GM23248 (cell line): ENCODE measurements around the gene DENND5B. TPM values are rescaled to one million over a fixed set of nuclear protein-coding genes. Genes with fewer than 3 reads are reported as not detected.

Experiments used
- DNase-seq: peaks from one replicate; pipeline ENCODE4 v3.0.0-alpha.2; 2015
- H2AFZ ChIP-seq: fragments of 200-600 bp; sonication (generic); 2 replicates; pipeline ENCODE4 v1.6.1; 2016; ENCODE audit warnings: antibody characterized with exemption
- H3F3A ChIP-seq: fragments of 200-600 bp; sonication (generic); 2 replicates; pipeline ENCODE4 v1.6.1; 2016; ENCODE audit warnings: mild to moderate bottlenecking, antibody characterized with exemption, mixed run types; ENCODE audit not compliant: insufficient read depth
- H3K27ac ChIP-seq: fragments of 200-600 bp; sonication (generic); 2 replicates; pipeline ENCODE4 v1.5.1; 2016; ENCODE audit warnings: mild to moderate bottlenecking
- H3K27me3 ChIP-seq: fragments of 200-600 bp; sonication (generic); replicated peaks from 2 replicates; pipeline ENCODE4 v1.6.1; 2016; ENCODE audit warnings: mild to moderate bottlenecking; ENCODE audit not compliant: insufficient read depth
- H3K36me3 ChIP-seq: fragments of 200-600 bp; sonication (generic); 2 replicates; pipeline ENCODE4 v1.6.1; 2016; ENCODE audit warnings: low read depth, mild to moderate bottlenecking
- H3K4me1 ChIP-seq: fragments of 200-600 bp; sonication (generic); 2 replicates; pipeline ENCODE4 v1.6.1; 2016; ENCODE audit warnings: mild to moderate bottlenecking; ENCODE audit not compliant: insufficient read depth
- H3K4me2 ChIP-seq: fragments of 200-600 bp; sonication (generic); one replicate; pipeline ENCODE4 v1.6.1; 2016; ENCODE audit warnings: mild to moderate bottlenecking; ENCODE audit not compliant: unreplicated experiment
- H3K4me3 ChIP-seq: fragments of 200-600 bp; sonication (generic); 2 replicates; pipeline ENCODE4 v1.5.1; 2016; ENCODE audit warnings: mild to moderate bottlenecking
- H3K79me2 ChIP-seq: fragments of 200-600 bp; sonication (generic); 2 replicates; pipeline ENCODE4 v1.6.1; 2016; ENCODE audit warnings: mild to moderate bottlenecking; ENCODE audit not compliant: insufficient read depth
- H3K9ac ChIP-seq: fragments of 200-600 bp; sonication (generic); 2 replicates; pipeline ENCODE4 v1.6.1; 2016; ENCODE audit warnings: mild to moderate bottlenecking
- H3K9me2 ChIP-seq: fragments of 200-600 bp; sonication (generic); 2 replicates; pipeline ENCODE4 v1.6.1; 2016; ENCODE audit warnings: mixed run types, mild to moderate bottlenecking, moderate library complexity; ENCODE audit not compliant: insufficient read depth
- H3K9me3 ChIP-seq: fragments of 200-600 bp; sonication (generic); one replicate; pipeline ENCODE4 v1.6.1; 2017; ENCODE audit warnings: low read depth
- H4K20me1 ChIP-seq: fragments of 200-600 bp; sonication (generic); 2 replicates; pipeline ENCODE4 v1.6.0; 2016; ENCODE audit not compliant: insufficient read depth
- EZH2 ChIP-seq: fragments of 200-600 bp; sonication (generic); IDR thresholded peaks from 2 replicates; pipeline ENCODE4 v1.6.1; 2018; ENCODE audit warnings: antibody characterized with exemption, mild to moderate bottlenecking; ENCODE audit not compliant: insufficient read depth, poor library complexity, severe bottlenecking
- EZH2phosphoT487 ChIP-seq: fragments of 200-600 bp; sonication (generic); IDR thresholded peaks from 2 replicates; pipeline ENCODE4 v1.6.1; 2018; ENCODE audit warnings: antibody characterized with exemption, moderate library complexity, mild to moderate bottlenecking, low read depth; ENCODE audit not compliant: insufficient read depth
- WGBS, 2 experiments: methylation state at CpG; one replicate each; pipeline ENCODE4 v1.1.6; 2015 to 2017; ENCODE audit warnings: low lambda C conversion rate in 2 of 2, low coverage in 1 of 2; ENCODE audit errors: missing lambda C conversion rate in 2 of 2; 5-methylcytosine and 5-hydroxymethylcytosine counted together
- in situ Hi-C: fragments of 300-500 bp; cut with MboI; formaldehyde crosslinking; loops from 2 replicates; pipeline ENCODE4 v1.15.0; 2020
- polyA plus RNA-seq: library from polyadenylated mRNA; unstranded; fragments of >200 nt; fragmentation: Nextera tagmentation; extraction: Ambion mirVana; gene quantifications from 2 replicates; pipeline ENCODE4 v1.2.1, GENCODE V29; 2016
- total RNA-seq: library from RNA; depleted of rRNA; stranded (reverse); fragments of >200 nt; shearing (Covaris generic); gene quantifications from 2 replicates; pipeline ENCODE4 v1.2.3, GENCODE V29; 2014

DENND5B gene
- total and polyA plus RNA-seq, 2 experiments from 2014 or later: 9.9 to 12.0 TPM

- in situ Hi-C loops: no loop called here
- no peaks in the 10 kb centered on the region for H3K9me3 ChIP-seq
- H3K4me3 ChIP-seq: no peak overlapping the region
- H3K4me2 ChIP-seq: no peak overlapping the region
- 73 to 78% methylated on average over 8 of the region's 8 CpGs for WGBS, 2 experiments
- no peak overlapping the region for H3K27ac ChIP-seq
- no peaks in the 10 kb centered on the region for H3K9me2 ChIP-seq
- H4K20me1 ChIP-seq: no peaks in the 10 kb centered on the region
- no peaks in the 10 kb centered on the region for H3K36me3 ChIP-seq
- no peak overlapping the region for H3K9ac ChIP-seq
- TF ChIP-seq EZH2 (no peak), EZH2phosphoT487 (no peak)
- no peaks in the 10 kb centered on the region; the same call in 1 of the 2 replicates for H3K4me1 ChIP-seq
- DNase-seq: no peak
- H3K79me2 ChIP-seq: no peaks in the 10 kb centered on the region
- H3F3A ChIP-seq: no peaks in the 10 kb centered on the region
- no peak overlapping the region for H2AFZ ChIP-seq
- no peaks in the 10 kb centered on the region for H3K27me3 ChIP-seq
Measured at GRCh38 chr12:31597066-31597465, 6.1 kb upstream of the DENND5B start.

GRCh38 chr12:31594681-31595080 lies 3.7 kb upstream of the DENND5B start:
- Histone ChIP-seq H3K27ac (no peak overlapping the region), H3K36me3 (no peaks in the 10 kb centered on the region), H3K4me3 (no peak overlapping the region), H3K9me2 (no peaks in the 10 kb centered on the region), H3K4me2 (no peak overlapping the region), H3K9me3 (no peaks in the 10 kb centered on the region), H4K20me1 (no peaks in the 10 kb centered on the region), H3K4me1 (no peaks in the 10 kb centered on the region; the same call in none of the 2 replicates), H3K79me2 (no peaks in the 10 kb centered on the region), H3K9ac (no peak overlapping the region), H2AFZ (peak overlapping the region; percentile 48), H3K27me3 (no peaks in the 10 kb centered on the region), H3F3A (0 out of 2 replicates have a peak, but pooled peaks cover 4% of the 10 kb centered on the region)
- TF ChIP-seq EZH2 (no peak), EZH2phosphoT487 (no peak)
- in situ Hi-C loops: no loop called here
- WGBS, 2 experiments: 47 to 48% methylated on average over 5 of the region's 5 CpGs
- DNase-seq: peak; percentile 36

GRCh38 chr12:31591380-31591901 lies 505 bp upstream of the DENND5B start:
- Histone ChIP-seq H3K79me2 (peaks cover 32% of the 10 kb centered on the region), H3K4me3 (peak overlapping the region; percentile 83), H3K4me1 (peaks cover 11% of the 10 kb centered on the region), H4K20me1 (no peaks in the 10 kb centered on the region), H3K9me2 (no peaks in the 10 kb centered on the region), H3K9ac (peak overlapping the region; percentile 89), H3K27me3 (no peaks in the 10 kb centered on the region), H3K36me3 (no peaks in the 10 kb centered on the region), H3K4me2 (peak overlapping the region; percentile 87), H2AFZ (peak overlapping the region; percentile 89), H3K9me3 (no peaks in the 10 kb centered on the region), H3F3A (peaks cover 14% of the 10 kb centered on the region; the same call in 1 of the 2 replicates), H3K27ac (peak overlapping the region; percentile 86)
- peak; percentile 43 for DNase-seq
- no peak for TF ChIP-seq EZH2
- no peak for TF ChIP-seq EZH2phosphoT487
- in situ Hi-C loops: no loop called here
- WGBS, 2 experiments: 4 to 5% methylated on average over 16 of the region's 16 CpGs

- Histone ChIP-seq H3F3A (peaks cover 25% of the 10 kb centered on the region), H3K9me3 (no peaks in the 10 kb centered on the region), H4K20me1 (no peaks in the 10 kb centered on the region), H3K79me2 (peaks cover 46% of the 10 kb centered on the region), H3K4me1 (peaks cover 22% of the 10 kb centered on the region), H3K4me3 (peak overlapping the region; percentile 83), H3K9me2 (no peaks in the 10 kb centered on the region), H3K9ac (peak overlapping the region; percentile 89), H3K27ac (peak overlapping the region; percentile 86), H3K27me3 (no peaks in the 10 kb centered on the region), H3K36me3 (no peaks in the 10 kb centered on the region), H2AFZ (peak overlapping the region; percentile 82), H3K4me2 (peak overlapping the region; percentile 96)
- DNase-seq: peak; percentile 84
- in situ Hi-C loops: no loop called here
- 1% methylated on average over 63 to 71 of the region's 85 CpGs for WGBS, 2 experiments
- TF ChIP-seq EZH2: no peak
Measured at GRCh38 chr12:31589904-31590641, 863 bp downstream of the DENND5B start.
